Measurements from ENCODE around the gene PRPSAP2. TPM values are rescaled to one million over a fixed set of nuclear protein-coding genes. Genes with fewer than 3 reads are reported as not detected.
"Not testable (repeated sequence)": the region's sequence is repeated elsewhere in the genome, so short reads cannot be mapped to it uniquely, and the experiment has no call there.

The PRPSAP2 gene
- total and polyA plus RNA-seq, 10 donors: 26.3 to 44.8 (median 30.4) TPM

- peaks cover 0 to 69% (median 48%) of the 10 kb centered on the region in 6 donors for H3K4me1 ChIP-seq
- H3K36me3 ChIP-seq: peaks cover 0 to 7% (median 0%) of the 10 kb centered on the region in 6 donors
- no peak overlapping the region for H3K4me3 ChIP-seq
- H3K27me3 ChIP-seq (replicated peaks in 1 of 7): no peaks in the 10 kb centered on the region
- peak overlapping the region in 3 of 8 donors; percentile 9 to 28 (median 22) for H3K27ac ChIP-seq
- 76 to 86% (median 84%) methylated on average over 9 of the region's 9 CpGs for WGBS, 5 donors
- intact Hi-C loops (cut with DNase I; ENCODE audit: low total_unique reads): no loop called here
- TF ChIP-seq POLR2AphosphoS5 (IDR thresholded peaks at IDR 0.05): no peak
- no peak for TF ChIP-seq CTCF (IDR thresholded peaks at IDR 0.05 in 8 of 11, conservative IDR thresholded peaks at IDR 0.05 in 3 of 11)
- TF ChIP-seq POLR2A (IDR thresholded peaks at IDR 0.05): no peak
- DNase-seq: no peak
- H3K9me3 ChIP-seq: no peaks in the 10 kb centered on the region
These were observed 2.4 kb downstream of the PRPSAP2 start for GRCh38 chr17:18860161-18860972.

GRCh38 chr17:18862011-18862410, 4.1 kb downstream of the PRPSAP2 start:
- intact Hi-C loops (cut with DNase I; ENCODE audit: low total_unique reads): no loop called here

GRCh38 chr17:18864996-18865395, 7.1 kb downstream of the PRPSAP2 start:
- H3K9me3 ChIP-seq; H3K27me3 ChIP-seq (replicated peaks in 1 of 7); DNase-seq; H3K27ac ChIP-seq; H3K4me3 ChIP-seq; intact Hi-C loops (cut with DNase I; ENCODE audit: low total_unique reads): not testable (repeated sequence)
- peaks cover 0 to 28% (median 12%) of the 10 kb centered on the region in 6 donors for H3K4me1 ChIP-seq
- 71 to 88% (median 78%) methylated on average over 5 of the region's 5 CpGs for WGBS, 5 donors
- peaks cover 0 to 53% (median 30%) of the 10 kb centered on the region in 6 donors for H3K36me3 ChIP-seq

More at GRCh38 chr17:18862011-18862410, 4.1 kb downstream of the PRPSAP2 start:
- Histone ChIP-seq H3K36me3 (peaks cover 0 to 23% (median 9%) of the 10 kb centered on the region in 6 donors), H3K4me3 (no peak overlapping the region), H3K27me3 (replicated peaks in 1 of 7) (no peaks in the 10 kb centered on the region), H3K4me1 (peaks cover 0 to 54% (median 36%) of the 10 kb centered on the region in 6 donors), H3K9me3 (no peaks in the 10 kb centered on the region), H3K27ac (no peak overlapping the region)
- WGBS, 5 donors: 88 to 96% (median 92%) methylated on average over 3 to 5 of the region's 5 CpGs
- DNase-seq: no peak
- no peak for TF ChIP-seq POLR2A (IDR thresholded peaks at IDR 0.05)
- TF ChIP-seq POLR2AphosphoS5 (IDR thresholded peaks at IDR 0.05): no peak
- no peak for TF ChIP-seq CTCF (IDR thresholded peaks at IDR 0.05 in 8 of 11, conservative IDR thresholded peaks at IDR 0.05 in 3 of 11)

- Histone ChIP-seq H3K27ac (no peak overlapping the region), H3K4me1 (peaks cover 0 to 7% (median 0%) of the 10 kb centered on the region in 6 donors), H3K27me3 (replicated peaks in 1 of 7) (no peaks in the 10 kb centered on the region), H3K9me3 (no peaks in the 10 kb centered on the region), H3K4me3 (no peak overlapping the region), H3K36me3 (peaks cover 0 to 75% (median 48%) of the 10 kb centered on the region in 6 donors)
- TF ChIP-seq POLR2AphosphoS5 (IDR thresholded peaks at IDR 0.05) (no peak), CTCF (IDR thresholded peaks at IDR 0.05 in 8 of 11, conservative IDR thresholded peaks at IDR 0.05 in 3 of 11) (no peak), POLR2A (IDR thresholded peaks at IDR 0.05) (no peak)
- WGBS, 5 donors: 84 to 92% (median 88%) methylated on average over 8 of the region's 8 CpGs
- DNase-seq: no peak
- intact Hi-C loops (cut with DNase I; ENCODE audit: low total_unique reads): no loop called here
These were observed 9.2 kb downstream of the PRPSAP2 start for GRCh38 chr17:18866866-18867813.

All from spleen (tissue), 11 donors.